Duodenal mucosa (tissue), 2 donors: ENCODE results near the gene TNPO2.
A peak's percentile ranks its signal among the peaks of the same experiment; 100 is the strongest.
"Not testable (repeated sequence)": the region's sequence is repeated elsewhere in the genome, so short reads cannot be mapped to it uniquely, and the experiment has no call there.

ENCODE experiments used
- H3K27ac ChIP-seq: one replicate; pipeline ENCODE4 v1.7.0; 2013; ENCODE audit warnings: low read depth, low read length
- H3K27me3 ChIP-seq, 2 donors: one replicate each; pipeline ENCODE4 v1.7.0; 2013; ENCODE audit warnings: low read length in 2 of 2, control low read depth in 1 of 2; ENCODE audit not compliant: insufficient read depth in 2 of 2, control insufficient read depth in 1 of 2
- H3K36me3 ChIP-seq, 2 donors: one replicate each; pipeline ENCODE4 v1.7.0; 2013; ENCODE audit warnings: low read length in 2 of 2, control low read depth in 1 of 2; ENCODE audit not compliant: insufficient read depth in 2 of 2, control insufficient read depth in 1 of 2
- H3K4me1 ChIP-seq, 2 donors: one replicate each; pipeline ENCODE4 v1.7.0; 2013; ENCODE audit warnings: low read length in 2 of 2, control low read depth in 1 of 2; ENCODE audit not compliant: insufficient read depth in 2 of 2, control insufficient read depth in 1 of 2
- H3K4me3 ChIP-seq, 2 donors: one replicate each; pipeline ENCODE4 v1.7.0; 2013; ENCODE audit warnings: low read length in 2 of 2, low read depth in 1 of 2
- H3K9ac ChIP-seq, 2 donors: one replicate each; pipeline ENCODE4 v1.7.0; 2013; ENCODE audit warnings: low read length in 2 of 2, low read depth in 1 of 2
- H3K9me3 ChIP-seq, 2 donors: one replicate each; pipeline ENCODE4 v1.7.0; 2013; ENCODE audit warnings: low read length in 2 of 2, control low read depth in 1 of 2; ENCODE audit not compliant: control insufficient read depth in 1 of 2

TNPO2 gene

GRCh38 chr19:12681074-12681987, 42.4 kb downstream of the TNPO2 start, which contains the start of gene DHPS:
TSS of gene DHPS (minus strand) at chr19:12681880. CDS start at chr19:12681766, 114 bp downstream.
- Histone ChIP-seq H3K27ac (peak within 1 kb of the TSS; percentile 93), H3K9me3 (no peaks in the 10 kb centered on the region), H3K4me3 (peak within 1 kb of the TSS; percentile 97 to 98)

GRCh38 chr19:12680034-12680433, 43.7 kb downstream of the TNPO2 start:
- Histone ChIP-seq H3K27me3 (no peaks in the 10 kb centered on the region), H3K36me3 (peaks cover 22 to 45% of the 10 kb centered on the region in 2 donors), H3K4me1 (peaks cover 0 to 7% of the 10 kb centered on the region in 2 donors), H3K9ac (no peak overlapping the region), H3K4me3 (no peak overlapping the region), H3K9me3 (no peaks in the 10 kb centered on the region), H3K27ac (no peak overlapping the region)

More at GRCh38 chr19:12681074-12681987, 42.4 kb downstream of the TNPO2 start, which contains the start of gene DHPS:
- Histone ChIP-seq H3K27me3 (no peaks in the 10 kb centered on the region), H3K36me3 (peaks cover 15 to 33% of the 10 kb centered on the region in 2 donors), H3K4me1 (peaks cover 0 to 7% of the 10 kb centered on the region in 2 donors), H3K9ac (peak within 1 kb of the TSS; percentile 93 to 96)

GRCh38 chr19:12678039-12678438, 45.7 kb downstream of the TNPO2 start:
- not testable (repeated sequence) for H3K9ac ChIP-seq, H3K4me3 ChIP-seq, H3K27me3 ChIP-seq, H3K4me1 ChIP-seq, H3K9me3 ChIP-seq, H3K27ac ChIP-seq
- H3K36me3 ChIP-seq: peaks cover 32 to 58% of the 10 kb centered on the region in 2 donors

- Histone ChIP-seq H3K9ac (no peak overlapping the region), H3K27ac (no peak overlapping the region), H3K27me3 (no peaks in the 10 kb centered on the region), H3K4me1 (peaks cover 0 to 7% of the 10 kb centered on the region in 2 donors), H3K9me3 (no peaks in the 10 kb centered on the region), H3K4me3 (no peak overlapping the region), H3K36me3 (peaks cover 38 to 64% of the 10 kb centered on the region in 2 donors)
Measured at GRCh38 chr19:12676928-12677327, 46.8 kb downstream of the TNPO2 start.

GRCh38 chr19:12676384-12676792, 47.3 kb downstream of the TNPO2 start:
- peaks cover 38 to 64% of the 10 kb centered on the region in 2 donors for H3K36me3 ChIP-seq
- H3K27me3 ChIP-seq: no peaks in the 10 kb centered on the region
- peaks cover 0 to 7% of the 10 kb centered on the region in 2 donors for H3K4me1 ChIP-seq
- H3K9me3 ChIP-seq: no peaks in the 10 kb centered on the region
- H3K9ac ChIP-seq: no peak overlapping the region
- H3K27ac ChIP-seq: no peak overlapping the region
- H3K4me3 ChIP-seq: no peak overlapping the region

GRCh38 chr19:12675940-12676339, 47.8 kb downstream of the TNPO2 start:
- Histone ChIP-seq H3K4me1 (peaks cover 0 to 6% of the 10 kb centered on the region in 2 donors), H3K27ac (no peak overlapping the region), H3K9me3 (no peaks in the 10 kb centered on the region), H3K36me3 (peaks cover 38 to 64% of the 10 kb centered on the region in 2 donors), H3K27me3 (no peaks in the 10 kb centered on the region), H3K9ac (no peak overlapping the region), H3K4me3 (no peak overlapping the region)

- peaks cover 38 to 64% of the 10 kb centered on the region in 2 donors for H3K36me3 ChIP-seq
Measured at GRCh38 chr19:12675399-12675798, 48.3 kb downstream of the TNPO2 start.

GRCh38 chr19:12672744-12673143, 51.0 kb downstream of the TNPO2 start:
- Histone ChIP-seq H3K27me3 (no peaks in the 10 kb centered on the region), H3K9ac (no peak overlapping the region), H3K27ac (no peak overlapping the region), H3K36me3 (peaks cover 37 to 46% of the 10 kb centered on the region in 2 donors), H3K4me1 (peaks cover 18 to 27% of the 10 kb centered on the region in 2 donors), H3K9me3 (no peaks in the 10 kb centered on the region), H3K4me3 (no peak overlapping the region)

More at GRCh38 chr19:12675399-12675798, 48.3 kb downstream of the TNPO2 start:
- H3K4me1 ChIP-seq: peaks cover 3 to 9% of the 10 kb centered on the region in 2 donors
- no peaks in the 10 kb centered on the region for H3K9me3 ChIP-seq
- H3K9ac ChIP-seq: no peak overlapping the region
- no peak overlapping the region for H3K27ac ChIP-seq
- H3K27me3 ChIP-seq: no peaks in the 10 kb centered on the region
- no peak overlapping the region for H3K4me3 ChIP-seq

- no peaks in the 10 kb centered on the region for H3K9me3 ChIP-seq
- peaks cover 21 to 27% of the 10 kb centered on the region in 2 donors for H3K36me3 ChIP-seq
- H3K27ac ChIP-seq: peak overlapping the region; percentile 93
- peaks cover 36 to 42% of the 10 kb centered on the region in 2 donors for H3K4me1 ChIP-seq
- no peaks in the 10 kb centered on the region for H3K27me3 ChIP-seq
- H3K4me3 ChIP-seq: peak overlapping the region; percentile 85 to 99
- H3K9ac ChIP-seq: peak overlapping the region; percentile 90 to 96
Measured at GRCh38 chr19:12670159-12670928, 53.4 kb downstream of the TNPO2 start.
